Mucosa of gallbladder (tissue), 1 donor: ENCODE measurements around the gene AGXT. TPM values are rescaled to one million over a fixed set of nuclear protein-coding genes. Genes with fewer than 3 reads are reported as not detected.
A peak's percentile ranks its signal among the peaks of the same experiment; 100 is the strongest.
"Not testable (repeated sequence)": the region's sequence is repeated elsewhere in the genome, so short reads cannot be mapped to it uniquely, and the experiment has no call there.

Experiments used
- DNase-seq: peaks from one replicate; pipeline ENCODE4 v3.0.0-alpha.2; 2020; ENCODE audit warnings: low spot score
- total RNA-seq: library from RNA; stranded (reverse); gene quantifications from one replicate; pipeline ENCODE4 v1.2.1, GENCODE V29; 2021
- donor health status: DM: no; HTN: no; CAD: no.

Gene AGXT
- total RNA-seq, 1 donor from 2014 or later = 1.6 TPM

GRCh38 chr2:240839152-240840143 lies 29.2 kb upstream of the AGXT start:
- no peak for DNase-seq

- peak; percentile 59 for DNase-seq
Observed at GRCh38 chr2:240840435-240841060, 28.1 kb upstream of the AGXT start.

GRCh38 chr2:240846309-240846708 lies 22.3 kb upstream of the AGXT start:
- not testable (repeated sequence) for DNase-seq

- no peak for DNase-seq
Observed at GRCh38 chr2:240846873-240847595, 21.6 kb upstream of the AGXT start.

GRCh38 chr2:240847817-240848216 lies 20.8 kb upstream of the AGXT start:
- no peak for DNase-seq

- no peak for DNase-seq
Observed at GRCh38 chr2:240848900-240849680, 19.5 kb upstream of the AGXT start.

- no peak for DNase-seq
Observed at GRCh38 chr2:240850026-240850425, 18.6 kb upstream of the AGXT start.

- DNase-seq = no peak
Observed at GRCh38 chr2:240850756-240851077, 17.9 kb upstream of the AGXT start.

GRCh38 chr2:240851078-240851991 lies 17.3 kb upstream of the AGXT start:
- DNase-seq = peak; percentile 86

GRCh38 chr2:240852671-240853314 lies 15.8 kb upstream of the AGXT start:
- no peak for DNase-seq

GRCh38 chr2:240855670-240856069 lies 13.0 kb upstream of the AGXT start:
- no peak for DNase-seq

- no peak for DNase-seq
Observed at GRCh38 chr2:240856151-240856980, 12.3 kb upstream of the AGXT start.

GRCh38 chr2:240857039-240858008 lies 11.3 kb upstream of the AGXT start:
- no peak for DNase-seq

GRCh38 chr2:240858321-240858720 lies 10.3 kb upstream of the AGXT start:
- no peak for DNase-seq

- DNase-seq = no peak
Observed at GRCh38 chr2:240858871-240859270, 9.8 kb upstream of the AGXT start.

GRCh38 chr2:240861547-240861946 lies 7.1 kb upstream of the AGXT start:
- DNase-seq = no peak

- DNase-seq = no peak
Observed at GRCh38 chr2:240864475-240864874, 4.1 kb upstream of the AGXT start.

GRCh38 chr2:240865391-240865790 lies 3.2 kb upstream of the AGXT start:
- DNase-seq = no peak
